Raji (cell line): ENCODE data around the gene CKB.

ENCODE experiments used
- POLR2A ChIP-seq: IDR thresholded peaks from 2 replicates; pipeline ENCODE4 v1.6.1; 2011; ENCODE audit warnings: low read depth, low read length, control low read depth; ENCODE audit not compliant: insufficient read depth

The CKB gene

DNA sequence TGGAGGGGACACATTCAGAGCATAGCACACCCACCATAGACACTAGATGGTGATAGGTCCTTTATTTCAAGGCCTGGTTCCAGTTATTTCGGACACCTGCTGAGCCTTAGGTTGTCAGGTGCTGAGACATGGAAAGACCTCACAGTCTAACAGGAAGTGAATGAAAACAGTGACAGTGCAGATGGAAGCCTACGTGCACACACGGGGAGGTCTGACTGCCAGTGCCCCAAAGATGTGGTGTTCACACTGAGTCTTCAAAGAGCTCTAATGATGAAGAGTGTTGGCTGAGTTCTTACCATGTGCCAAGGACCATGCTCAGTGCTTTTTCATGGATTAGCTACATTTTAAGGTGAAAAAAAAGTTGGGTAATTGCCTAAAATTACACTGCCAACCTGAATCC lies 46.6 kb downstream of the CKB start:
- TF ChIP-seq POLR2A = no peak

DNA sequence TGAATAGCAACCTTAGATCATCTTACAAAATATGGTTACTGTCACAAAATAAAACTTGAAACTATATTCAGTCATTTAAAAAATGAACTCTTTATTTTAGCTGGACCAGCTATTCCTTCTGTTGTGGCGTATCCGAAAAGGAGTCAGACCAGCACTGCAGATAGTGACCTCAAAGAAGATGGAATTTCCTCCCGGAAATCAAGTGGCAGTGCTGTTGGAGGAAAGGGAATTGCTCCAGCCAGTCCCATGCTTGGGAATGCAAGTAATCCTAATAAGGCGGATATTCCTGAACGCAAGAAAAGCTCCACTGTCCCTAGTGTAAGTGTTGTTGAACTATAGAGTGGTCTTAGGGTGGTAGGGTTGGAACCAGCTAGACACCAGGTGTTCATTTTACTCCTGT lies 47.7 kb downstream of the CKB start:
- TF ChIP-seq POLR2A = no peak

DNA sequence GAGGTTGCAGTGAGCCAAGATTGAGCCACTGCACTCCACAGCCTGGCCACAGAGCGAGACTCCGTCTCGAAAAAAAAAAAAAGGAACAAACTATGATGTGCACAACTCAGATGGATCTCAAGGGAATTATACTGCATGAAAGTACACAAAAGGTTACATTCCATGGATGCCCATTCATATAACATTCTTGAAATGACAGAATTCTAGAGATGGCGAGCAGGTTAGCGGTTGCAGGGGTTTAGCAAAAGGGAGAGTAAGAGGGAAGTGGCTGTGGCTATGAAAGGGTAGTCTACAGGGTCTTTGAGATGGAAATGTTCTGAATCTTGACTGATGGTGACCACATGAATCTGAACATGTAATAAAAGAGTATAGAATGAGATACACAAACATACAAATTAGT lies 49.7 kb downstream of the CKB start:
- no peak for TF ChIP-seq POLR2A
